GM18870 (cell line): ENCODE results near the gene UVSSA.
"Not testable (repeated sequence)": the region's sequence is repeated elsewhere in the genome, so short reads cannot be mapped to it uniquely, and the experiment has no call there.

Source experiments
- ATAC-seq: cut with Tn5 transposase; IDR thresholded peaks from one replicate; pipeline ENCODE4 v1.9.1; 2021; ENCODE audit warnings: moderate library complexity; ENCODE audit not compliant: unreplicated experiment

Gene UVSSA

GRCh38 chr4:1375761-1376322 lies 28.8 kb downstream of the UVSSA start:
- ATAC-seq = no peak

GRCh38 chr4:1376391-1376840 lies 29.4 kb downstream of the UVSSA start:
- ATAC-seq = no peak

- no peak for ATAC-seq
Observed at GRCh38 chr4:1376841-1377605, 30.0 kb downstream of the UVSSA start.

GRCh38 chr4:1377606-1378261 lies 30.7 kb downstream of the UVSSA start:
- no peak for ATAC-seq

GRCh38 chr4:1378559-1379231 lies 31.7 kb downstream of the UVSSA start:
- ATAC-seq = no peak

- no peak for ATAC-seq
Observed at GRCh38 chr4:1379351-1379781, 32.4 kb downstream of the UVSSA start.

- no peak for ATAC-seq
Observed at GRCh38 chr4:1379801-1380331, 32.9 kb downstream of the UVSSA start.

- ATAC-seq = no peak
Observed at GRCh38 chr4:1380368-1381151, 33.6 kb downstream of the UVSSA start.

GRCh38 chr4:1381181-1381621 lies 34.2 kb downstream of the UVSSA start:
- no peak for ATAC-seq

GRCh38 chr4:1381944-1382541 lies 35.0 kb downstream of the UVSSA start:
- no peak for ATAC-seq

GRCh38 chr4:1382776-1383727 lies 36.0 kb downstream of the UVSSA start:
- no peak for ATAC-seq

GRCh38 chr4:1383728-1384591 lies 37.0 kb downstream of the UVSSA start:
- ATAC-seq = no peak

GRCh38 chr4:1384675-1385372 lies 37.8 kb downstream of the UVSSA start:
- no peak for ATAC-seq

- no peak for ATAC-seq
Observed at GRCh38 chr4:1385373-1386340, 38.6 kb downstream of the UVSSA start.

GRCh38 chr4:1393363-1393762 lies 46.4 kb downstream of the UVSSA start:
- not testable (repeated sequence) for ATAC-seq

GRCh38 chr4:1393866-1394265 lies 46.9 kb downstream of the UVSSA start:
- ATAC-seq = no peak
